Neural crest cell (in vitro differentiated cells): Measurements from ENCODE around the gene HTRA2. TPM values are rescaled to one million over a fixed set of nuclear protein-coding genes. Genes with fewer than 3 reads are reported as not detected.

Experiments used
- DNase-seq: peaks from one replicate; pipeline ENCODE4 v3.0.0; 2021; ENCODE audit warnings: low read depth, mixed read lengths, low spot score
- H3K27ac Mint-ChIP-seq: one replicate; pipeline ENCODE4 v1.8.0; 2021; ENCODE audit warnings: mild to moderate bottlenecking, mixed read lengths; ENCODE audit not compliant: unreplicated experiment
- H3K27me3 Mint-ChIP-seq: 2 replicates; pipeline ENCODE4 v1.8.0; 2021; ENCODE audit warnings: low read depth, mild to moderate bottlenecking, mixed read lengths
- H3K36me3 Mint-ChIP-seq: 2 replicates; pipeline ENCODE4 v1.8.0; 2021; ENCODE audit warnings: low read depth, mild to moderate bottlenecking, mixed read lengths
- H3K4me1 Mint-ChIP-seq: 2 replicates; pipeline ENCODE4 v1.8.0; 2021; ENCODE audit warnings: mixed read lengths
- H3K4me3 Mint-ChIP-seq: one replicate; pipeline ENCODE4 v1.8.0; 2021; ENCODE audit warnings: mild to moderate bottlenecking, mixed read lengths
- H3K9me3 Mint-ChIP-seq: 2 replicates; pipeline ENCODE4 v1.8.0; 2021; ENCODE audit warnings: mixed read lengths
- total RNA-seq: library from RNA; stranded (reverse); gene quantifications from 2 replicates; pipeline ENCODE4 v1.2.1, GENCODE V29; 2021
- TF ChIP-seq, protein P1 (sequence below): fragments of 200-600 bp; sonication (generic); conservative IDR thresholded peaks from 2 replicates; pipeline ENCODE4 v1.5.0; 2021; ENCODE audit warnings: antibody characterized with exemption, mild to moderate bottlenecking

Gene HTRA2
- total RNA-seq, 1 donor from 2014 or later = 44.7 TPM

DNA sequence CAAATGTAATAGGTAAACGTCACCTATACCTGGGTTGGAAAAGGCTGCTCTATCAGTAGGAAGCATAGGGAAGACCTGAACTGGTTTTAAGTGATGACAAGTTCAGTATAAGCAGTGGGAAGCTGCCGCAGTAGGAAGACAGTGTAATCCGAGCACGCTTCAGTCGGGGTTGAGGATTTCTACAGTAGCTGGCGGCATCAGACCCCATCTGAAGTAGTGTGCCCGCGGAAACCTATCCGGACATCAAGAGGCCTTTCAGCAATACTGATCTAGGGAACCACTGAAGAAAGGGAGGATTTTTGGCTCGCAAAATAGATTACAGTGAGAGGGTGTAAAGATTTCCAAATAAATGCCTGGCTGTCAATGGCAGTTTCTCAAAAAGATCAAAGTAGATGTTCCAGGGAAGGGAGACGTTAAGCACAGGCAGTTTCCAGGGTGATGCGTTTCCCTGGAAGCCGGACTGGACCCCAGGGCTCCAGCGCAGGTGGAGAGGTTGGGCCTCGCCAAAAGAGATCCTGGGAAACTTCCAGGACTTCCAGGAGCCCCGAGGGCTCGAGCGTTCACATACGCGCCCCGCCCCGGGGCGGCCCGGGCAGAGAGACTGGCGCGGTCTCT lies 18.7 kb downstream of the HTRA2 start:
- TF ChIP-seq, protein P1, sequence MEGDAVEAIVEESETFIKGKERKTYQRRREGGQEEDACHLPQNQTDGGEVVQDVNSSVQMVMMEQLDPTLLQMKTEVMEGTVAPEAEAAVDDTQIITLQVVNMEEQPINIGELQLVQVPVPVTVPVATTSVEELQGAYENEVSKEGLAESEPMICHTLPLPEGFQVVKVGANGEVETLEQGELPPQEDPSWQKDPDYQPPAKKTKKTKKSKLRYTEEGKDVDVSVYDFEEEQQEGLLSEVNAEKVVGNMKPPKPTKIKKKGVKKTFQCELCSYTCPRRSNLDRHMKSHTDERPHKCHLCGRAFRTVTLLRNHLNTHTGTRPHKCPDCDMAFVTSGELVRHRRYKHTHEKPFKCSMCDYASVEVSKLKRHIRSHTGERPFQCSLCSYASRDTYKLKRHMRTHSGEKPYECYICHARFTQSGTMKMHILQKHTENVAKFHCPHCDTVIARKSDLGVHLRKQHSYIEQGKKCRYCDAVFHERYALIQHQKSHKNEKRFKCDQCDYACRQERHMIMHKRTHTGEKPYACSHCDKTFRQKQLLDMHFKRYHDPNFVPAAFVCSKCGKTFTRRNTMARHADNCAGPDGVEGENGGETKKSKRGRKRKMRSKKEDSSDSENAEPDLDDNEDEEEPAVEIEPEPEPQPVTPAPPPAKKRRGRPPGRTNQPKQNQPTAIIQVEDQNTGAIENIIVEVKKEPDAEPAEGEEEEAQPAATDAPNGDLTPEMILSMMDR = no peak
- no peaks in the 10 kb centered on the region for H3K9me3 Mint-ChIP-seq
- peaks cover 9% of the 10 kb centered on the region for H3K27me3 Mint-ChIP-seq
- peak overlapping the region; percentile 89 for H3K4me3 Mint-ChIP-seq
- peak overlapping the region; percentile 7 for H3K27ac Mint-ChIP-seq
- H3K36me3 Mint-ChIP-seq = peaks cover 9% of the 10 kb centered on the region
- peaks cover 43% of the 10 kb centered on the region for H3K4me1 Mint-ChIP-seq
- DNase-seq = no peak

DNA sequence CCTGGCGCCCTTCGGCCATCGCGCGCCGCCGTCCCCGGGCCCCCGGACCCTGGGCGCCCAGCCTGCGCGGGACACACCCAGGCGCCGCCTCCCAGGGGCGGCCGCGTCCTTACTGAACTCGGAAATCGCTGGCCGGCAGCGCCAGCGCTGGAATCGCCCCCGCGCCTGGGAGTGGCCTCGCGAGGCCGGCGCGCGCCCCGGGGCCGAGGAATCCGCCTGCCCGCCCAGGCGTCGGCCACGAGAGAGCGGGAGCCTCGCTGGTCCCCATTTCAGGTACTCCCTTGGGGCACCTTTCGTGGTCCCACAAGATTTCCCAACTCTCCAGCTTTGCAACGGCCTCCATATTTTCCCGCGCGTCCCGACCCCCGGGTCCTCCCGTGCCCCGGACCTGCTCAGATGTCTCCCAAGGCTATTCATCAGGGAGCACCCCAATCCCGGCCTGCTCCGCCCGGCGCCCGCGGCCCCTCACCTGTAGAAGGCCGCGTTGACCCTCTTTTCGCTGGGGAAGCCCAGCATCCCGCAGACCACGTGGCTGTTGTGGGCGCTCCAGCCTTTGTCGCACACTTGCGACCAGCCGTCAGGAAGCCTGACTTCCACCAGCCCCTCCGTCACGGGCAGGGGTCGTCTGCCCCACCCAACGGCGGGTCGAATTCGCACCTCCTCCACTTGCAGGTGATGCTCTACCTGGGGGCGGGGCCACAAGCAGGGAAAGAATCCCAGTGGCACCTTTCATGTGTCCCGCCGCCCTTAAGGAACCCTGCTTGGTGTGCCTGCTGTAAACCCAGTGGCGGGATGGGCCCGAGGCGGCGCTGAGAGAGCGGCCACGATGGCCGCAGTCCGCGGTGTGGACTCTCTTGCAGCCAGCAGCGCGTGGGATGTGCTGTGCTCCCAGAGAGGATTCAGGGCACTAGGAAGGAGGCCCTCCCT lies 19.4 kb downstream of the HTRA2 start:
- Mint-ChIP-seq H3K4me3 (peak overlapping the region; percentile 85), H3K27me3 (peaks cover 9% of the 10 kb centered on the region), H3K4me1 (peaks cover 47% of the 10 kb centered on the region)

DNA sequence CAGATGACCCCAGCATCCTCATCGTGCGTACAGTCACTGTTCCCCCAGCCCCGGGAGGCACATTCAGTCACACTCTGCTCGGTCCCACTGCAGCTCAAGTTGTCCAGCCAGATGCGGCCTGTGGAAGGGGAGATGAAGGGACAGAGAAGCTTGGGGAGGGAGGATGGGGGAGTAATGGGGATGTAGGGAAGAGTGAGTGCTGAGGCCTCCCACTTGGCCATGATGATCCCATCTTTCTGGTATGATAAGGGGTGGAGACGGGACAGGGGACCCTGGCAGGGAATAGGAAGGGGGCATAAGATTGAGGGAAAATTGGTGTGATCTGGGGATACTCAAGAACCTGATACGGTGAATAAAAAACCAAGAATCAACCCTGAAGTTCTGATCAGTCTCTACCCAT lies 20.5 kb downstream of the HTRA2 start:
- DNase-seq = no peak
- Mint-ChIP-seq H3K27me3 (peaks cover 12% of the 10 kb centered on the region), H3K4me3 (peak overlapping the region; percentile 85), H3K36me3 (peaks cover 9% of the 10 kb centered on the region), H3K27ac (no peak overlapping the region), H3K9me3 (no peaks in the 10 kb centered on the region), H3K4me1 (peaks cover 47% of the 10 kb centered on the region)
- TF ChIP-seq, protein P1 = no peak

More for the DNA sequence above, 19.4 kb downstream of the HTRA2 start:
- Mint-ChIP-seq H3K27ac (no peak overlapping the region), H3K9me3 (no peaks in the 10 kb centered on the region), H3K36me3 (peaks cover 9% of the 10 kb centered on the region)
- peak; percentile 36 for DNase-seq
- TF ChIP-seq, protein P1 = no peak

DNA sequence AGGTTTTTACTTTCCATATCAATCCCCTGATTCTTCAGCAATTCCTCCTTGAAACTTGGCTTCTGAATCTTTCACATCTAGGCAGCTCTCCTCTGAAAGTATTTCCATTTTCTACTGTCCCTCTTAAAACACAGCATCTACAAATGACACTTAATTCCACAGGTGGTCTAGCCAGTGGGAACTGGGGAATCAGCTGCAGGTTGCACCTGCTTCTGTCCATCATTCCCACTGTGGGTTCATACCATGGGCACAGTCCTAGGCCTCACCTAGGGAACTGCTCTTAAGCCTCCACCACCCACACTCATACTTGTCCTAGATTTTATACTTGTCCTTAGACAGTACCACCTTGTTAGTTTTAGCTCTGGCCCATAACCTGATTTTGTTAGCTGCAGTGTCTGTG lies 21.8 kb downstream of the HTRA2 start:
- peaks cover 47% of the 10 kb centered on the region for H3K4me1 Mint-ChIP-seq
- TF ChIP-seq, protein P1 = no peak
- no peak for DNase-seq
- no peaks in the 10 kb centered on the region for H3K9me3 Mint-ChIP-seq
- peak overlapping the region; percentile 96 for H3K4me3 Mint-ChIP-seq
- H3K27ac Mint-ChIP-seq = no peak overlapping the region
- peaks cover 12% of the 10 kb centered on the region for H3K27me3 Mint-ChIP-seq
- H3K36me3 Mint-ChIP-seq = peaks cover 9% of the 10 kb centered on the region

DNA sequence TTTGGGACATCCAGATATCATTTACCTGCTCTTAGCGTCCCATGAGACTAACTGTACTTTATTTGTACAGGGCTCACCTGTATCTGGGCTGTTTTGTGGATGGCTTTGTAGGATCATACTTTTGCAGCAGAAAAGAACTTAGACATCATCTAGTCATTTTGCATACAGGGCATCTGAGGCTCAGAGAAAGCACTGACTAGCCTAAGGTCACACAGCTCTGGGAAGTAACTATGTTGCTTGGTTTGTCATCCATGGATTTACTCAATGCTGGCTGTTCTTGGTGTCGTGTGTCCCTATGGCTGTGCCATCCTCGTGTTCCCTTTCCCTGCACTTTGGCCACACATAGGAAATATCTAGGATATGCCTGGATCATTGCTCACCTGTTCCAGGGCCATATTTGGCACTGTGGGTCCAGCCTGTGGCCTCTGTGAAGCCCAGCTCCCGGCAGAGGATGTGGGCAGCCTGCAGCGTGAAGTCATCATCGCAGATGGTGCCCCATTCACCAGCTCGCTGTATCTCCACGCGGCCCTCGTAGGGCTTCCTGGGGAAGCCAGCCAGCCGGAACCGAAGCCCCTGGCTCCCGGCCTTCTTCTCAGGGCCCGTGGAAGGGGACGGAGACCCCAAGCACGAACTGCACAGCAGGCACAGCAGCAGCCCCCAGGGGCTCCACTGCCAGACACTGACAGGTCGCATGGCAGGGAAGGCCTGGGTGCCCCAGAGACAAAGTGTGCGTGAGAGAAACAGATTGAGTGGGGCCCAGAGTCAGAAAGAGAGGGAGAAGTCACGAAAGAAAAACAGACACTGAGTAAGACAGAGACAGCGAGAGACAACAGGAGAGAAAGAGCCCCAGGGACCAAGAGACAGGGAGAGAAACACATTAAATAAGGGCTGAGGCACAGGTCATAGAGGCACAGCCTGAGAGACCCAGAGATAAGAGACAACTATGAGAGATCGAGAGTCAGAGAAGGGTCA lies 22.5 kb downstream of the HTRA2 start:
- DNase-seq = no peak
- Mint-ChIP-seq H3K36me3 (peaks cover 9% of the 10 kb centered on the region), H3K4me3 (peak overlapping the region; percentile 96), H3K4me1 (peaks cover 47% of the 10 kb centered on the region), H3K9me3 (no peaks in the 10 kb centered on the region), H3K27me3 (peaks cover 12% of the 10 kb centered on the region), H3K27ac (peak overlapping the region; percentile 85)
- TF ChIP-seq, protein P1 = no peak
